GM18517 (cell line): Measurements from ENCODE around the gene ACY1.

Experiments
- ATAC-seq: cut with Tn5 transposase; IDR thresholded peaks from one replicate; pipeline ENCODE4 v1.9.1; 2021; ENCODE audit warnings: mild to moderate bottlenecking, moderate library complexity; ENCODE audit not compliant: unreplicated experiment

The ACY1 gene

DNA sequence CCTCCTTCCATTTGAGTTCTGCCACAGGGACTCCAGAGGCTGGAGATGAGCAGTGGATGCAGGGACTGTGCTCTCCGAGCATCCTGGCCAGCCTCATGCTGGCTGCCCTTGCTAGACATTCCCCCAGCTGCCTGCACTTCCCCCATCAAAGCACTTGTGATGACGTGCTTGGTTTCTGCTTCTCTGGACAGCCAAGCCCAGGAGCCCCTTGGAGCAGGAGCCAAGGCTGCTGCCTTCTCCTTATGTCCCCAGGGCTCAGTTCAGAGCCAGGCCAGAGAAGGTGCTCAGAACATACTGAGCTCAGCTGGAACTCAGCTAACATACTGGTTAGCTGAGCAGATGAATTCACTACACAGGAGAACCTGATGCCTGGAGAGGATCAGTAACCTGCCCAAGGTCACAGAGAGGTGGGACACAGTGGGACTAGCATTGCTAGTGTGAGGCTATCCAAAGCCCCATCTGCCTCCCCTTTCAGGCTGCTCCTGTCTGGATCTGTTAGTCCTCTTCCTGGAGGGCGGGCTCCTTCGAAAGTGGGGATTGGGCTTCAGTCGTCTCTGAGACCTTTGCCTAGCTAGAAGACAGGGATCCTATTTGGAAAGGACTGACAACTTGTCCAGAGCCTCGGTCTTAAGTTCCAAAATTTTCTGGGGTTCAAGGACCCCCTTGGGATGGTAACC, 20.3 kb upstream of the ACY1 start:
- no peak for ATAC-seq

GRCh38 chr3:51963951-51964451, 19.3 kb upstream of the ACY1 start:
- no peak for ATAC-seq

DNA sequence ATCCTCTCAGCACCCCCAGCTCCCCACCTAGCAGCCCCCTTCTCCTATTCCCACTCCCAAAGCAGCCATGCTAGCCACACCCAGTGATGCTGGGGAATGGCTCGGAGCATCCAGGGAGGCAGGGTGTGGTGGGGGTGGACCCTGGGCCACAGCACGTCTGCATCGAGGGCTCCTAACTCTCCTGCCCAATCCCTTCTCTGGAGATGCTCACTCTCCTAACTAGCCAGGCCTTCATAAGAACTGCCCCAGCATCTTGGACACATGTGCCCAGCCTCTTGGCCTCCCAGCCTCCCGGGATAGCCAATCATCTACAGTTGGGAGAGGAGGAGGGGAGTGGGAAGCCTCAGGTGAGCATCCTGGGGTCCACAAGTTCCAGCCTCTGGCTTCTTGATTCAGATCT, 18.8 kb upstream of the ACY1 start:
- ATAC-seq, result no peak

GRCh38 chr3:51966016-51966415, 17.3 kb upstream of the ACY1 start:
- no peak for ATAC-seq

DNA sequence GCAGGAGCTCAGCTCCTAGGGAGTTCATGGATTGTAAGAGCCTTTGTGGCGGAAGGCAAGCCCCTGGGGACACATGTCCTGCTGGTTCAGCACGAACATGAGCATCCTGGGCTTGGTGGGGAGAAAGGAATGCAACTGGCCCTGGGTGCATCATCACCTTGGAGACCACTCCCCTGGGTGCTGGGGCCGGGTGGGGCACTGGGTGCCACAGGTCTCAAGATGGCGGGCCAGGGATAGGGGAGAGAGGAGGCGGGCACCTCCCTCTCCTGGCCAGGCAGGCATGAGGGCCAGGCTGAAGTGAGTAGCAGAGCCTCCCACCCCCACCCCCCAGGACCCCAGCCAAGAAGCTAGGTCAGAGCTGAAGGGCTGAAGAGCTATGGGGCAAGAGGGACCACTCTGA, 16.8 kb upstream of the ACY1 start:
- no peak for ATAC-seq

DNA sequence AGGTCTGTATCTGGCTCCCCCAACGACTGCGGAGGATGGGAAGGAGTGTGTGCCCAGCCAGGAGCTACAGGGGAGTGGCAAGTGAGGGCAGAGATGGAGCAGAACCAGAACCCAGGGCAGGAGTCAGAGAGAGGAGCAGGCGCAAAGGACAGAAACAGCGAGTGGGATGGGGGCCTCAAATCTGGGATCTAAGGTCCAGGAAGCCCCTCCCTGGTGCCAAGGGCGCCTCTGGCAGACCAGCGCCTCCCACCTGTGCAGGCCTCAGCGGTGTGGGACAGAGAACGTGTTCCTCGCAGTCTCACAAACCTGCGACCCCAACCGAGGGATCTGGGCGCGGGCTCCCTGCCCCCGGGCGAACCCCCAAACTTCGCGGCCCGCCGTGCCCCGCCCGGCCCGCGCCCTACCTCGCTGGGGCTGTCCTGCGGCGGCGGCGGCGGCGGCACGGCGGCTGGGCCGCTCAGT, 16.4 kb upstream of the ACY1 start:
- ATAC-seq, result no peak

GRCh38 chr3:51967384-51968169, 15.8 kb upstream of the ACY1 start, which contains the start of gene PCBP4:
TSS of gene PCBP4 (minus strand) at chr3:51967454. CDS start at chr3:51961240, 6,214 bp downstream.
- ATAC-seq, result no peak

DNA sequence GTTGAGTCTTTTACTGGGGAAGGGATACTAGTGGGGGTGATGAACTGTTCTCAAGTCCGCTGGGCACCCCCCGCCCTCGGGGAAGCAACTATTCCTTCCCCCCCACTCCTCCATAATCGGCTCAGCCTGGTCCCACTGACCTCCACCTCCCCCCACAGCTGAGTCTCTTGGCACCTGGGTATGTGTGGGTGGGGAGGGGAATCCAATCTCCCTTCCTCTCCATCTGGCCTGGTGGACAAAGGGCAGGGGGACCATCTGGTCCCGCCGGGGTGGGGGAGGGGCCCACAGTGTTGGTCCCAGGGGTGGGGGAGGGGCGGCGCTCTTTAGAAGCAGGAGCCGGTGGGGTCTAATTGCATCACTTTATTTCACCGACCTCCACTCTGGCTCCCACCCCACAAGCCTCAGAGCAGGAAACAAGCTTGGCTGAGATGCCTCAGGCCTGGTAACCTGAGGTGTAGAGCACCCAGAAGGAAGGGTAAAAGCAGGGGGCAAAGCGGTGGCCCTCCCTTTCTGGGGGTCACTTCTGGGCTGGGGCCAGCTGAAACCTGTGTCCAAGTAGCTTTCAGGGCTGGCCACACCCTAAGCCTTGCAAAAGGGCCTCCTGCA, 15.1 kb upstream of the ACY1 start:
- ATAC-seq, result no peak

DNA sequence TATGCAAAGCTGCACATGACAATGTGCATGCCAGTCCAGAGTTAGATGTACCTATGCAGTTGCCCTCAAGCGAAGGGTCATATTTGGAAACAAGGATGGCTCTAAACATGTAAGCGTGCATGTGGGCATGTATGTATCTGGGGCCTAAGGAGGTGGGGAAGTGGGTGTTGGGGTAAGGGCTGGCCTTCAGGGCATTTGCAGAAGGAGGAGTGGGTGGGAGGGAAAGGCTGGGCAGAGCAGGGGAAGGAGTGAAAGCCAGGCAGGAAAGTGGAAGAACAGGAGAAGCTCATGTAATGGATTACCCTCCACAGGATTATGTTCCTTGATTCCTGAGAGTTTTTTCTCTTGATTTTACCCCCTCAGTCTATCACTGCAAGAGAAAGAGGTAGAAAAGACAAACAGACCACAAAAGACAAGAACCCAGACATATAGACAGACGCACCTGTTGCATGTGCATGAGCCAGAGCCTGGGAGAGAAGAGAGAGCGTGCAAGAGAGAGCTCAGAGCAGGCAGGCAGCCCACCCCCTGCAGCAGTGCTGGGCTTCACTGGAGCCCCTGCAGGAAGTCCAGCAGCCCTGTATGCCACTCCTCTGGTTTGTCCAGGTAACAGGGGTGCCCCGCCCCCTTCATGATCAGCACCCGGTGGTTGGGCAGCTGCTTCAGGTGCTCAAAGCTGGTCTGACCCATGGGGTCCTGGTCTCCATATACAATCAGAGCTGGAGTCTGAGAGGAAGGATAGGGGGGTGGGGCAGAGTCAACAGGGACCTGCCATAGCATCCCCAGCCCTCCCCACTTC, 14.3 kb upstream of the ACY1 start:
- no peak for ATAC-seq

DNA sequence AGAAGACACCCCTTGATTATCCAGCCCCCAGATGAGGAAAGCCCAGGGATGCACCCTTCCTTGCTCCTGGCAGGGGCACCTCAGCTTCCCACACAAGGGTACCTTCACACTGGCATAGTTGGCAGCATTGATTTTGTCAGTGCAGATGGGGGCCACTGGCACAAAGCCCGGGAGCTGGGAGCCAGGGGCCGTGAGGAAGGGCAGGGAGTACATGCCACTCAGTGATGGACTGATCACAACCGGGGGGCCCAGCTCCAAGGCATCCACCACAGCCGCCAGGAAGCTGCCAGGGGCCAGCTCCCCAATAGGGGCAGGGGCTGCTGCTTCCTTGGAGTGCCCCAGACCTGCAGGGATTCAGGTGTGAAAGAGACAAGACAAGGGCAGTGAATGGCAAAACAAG, 13.5 kb upstream of the ACY1 start:
- no peak for ATAC-seq

DNA sequence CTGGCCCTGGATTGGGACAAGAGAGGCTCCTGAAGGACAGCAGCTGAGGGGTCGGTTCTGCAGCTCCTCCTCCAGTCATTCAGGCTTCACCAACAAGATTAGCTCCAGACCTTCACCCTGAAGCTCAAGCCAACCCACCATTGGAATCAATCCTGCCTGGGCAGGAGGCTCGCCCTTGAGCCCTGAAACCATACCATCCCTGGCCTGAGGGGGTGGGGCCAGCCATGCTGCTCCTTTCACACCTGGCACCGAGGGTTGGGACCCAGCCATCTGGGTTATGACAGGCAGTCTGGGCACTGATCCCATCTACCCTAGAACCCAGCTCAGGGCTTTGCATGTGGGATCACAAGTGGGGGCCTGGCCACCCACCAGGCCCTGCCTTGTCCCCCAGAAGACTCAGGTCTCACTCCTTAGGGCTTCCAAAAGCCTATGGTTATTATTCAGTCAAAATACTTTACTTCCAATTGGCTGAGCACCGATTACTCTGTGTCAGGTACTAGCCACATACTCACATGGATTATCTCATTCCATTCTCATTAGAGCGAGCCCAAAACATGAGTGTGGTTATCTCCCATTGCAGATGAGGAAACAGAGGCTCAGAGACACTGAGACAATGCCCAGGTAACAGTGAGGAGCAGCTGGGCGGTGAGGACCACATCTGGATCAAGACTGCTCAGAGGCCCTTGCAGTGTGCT, 12.6 kb upstream of the ACY1 start:
- ATAC-seq, result no peak

DNA sequence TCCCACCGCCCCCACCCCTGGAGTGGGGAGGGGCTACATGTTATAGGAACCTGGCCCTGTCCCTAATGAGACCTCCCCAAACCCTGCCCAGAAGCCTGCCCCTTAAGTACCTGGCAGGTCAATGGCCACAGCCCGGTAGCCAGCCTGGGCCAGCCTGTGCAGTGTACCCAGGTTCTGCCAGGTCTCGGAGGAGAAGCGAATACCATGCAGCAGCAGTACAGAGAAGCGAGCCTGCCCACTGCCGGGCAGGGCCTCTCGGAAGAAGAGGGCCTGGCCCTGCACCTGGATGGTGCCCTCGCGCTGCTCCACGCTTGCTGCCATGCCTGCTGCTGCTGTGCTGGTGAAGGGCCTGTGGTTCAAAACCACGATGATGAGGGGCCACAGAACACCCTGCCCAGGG, 12.0 kb upstream of the ACY1 start:
- ATAC-seq, result no peak

DNA sequence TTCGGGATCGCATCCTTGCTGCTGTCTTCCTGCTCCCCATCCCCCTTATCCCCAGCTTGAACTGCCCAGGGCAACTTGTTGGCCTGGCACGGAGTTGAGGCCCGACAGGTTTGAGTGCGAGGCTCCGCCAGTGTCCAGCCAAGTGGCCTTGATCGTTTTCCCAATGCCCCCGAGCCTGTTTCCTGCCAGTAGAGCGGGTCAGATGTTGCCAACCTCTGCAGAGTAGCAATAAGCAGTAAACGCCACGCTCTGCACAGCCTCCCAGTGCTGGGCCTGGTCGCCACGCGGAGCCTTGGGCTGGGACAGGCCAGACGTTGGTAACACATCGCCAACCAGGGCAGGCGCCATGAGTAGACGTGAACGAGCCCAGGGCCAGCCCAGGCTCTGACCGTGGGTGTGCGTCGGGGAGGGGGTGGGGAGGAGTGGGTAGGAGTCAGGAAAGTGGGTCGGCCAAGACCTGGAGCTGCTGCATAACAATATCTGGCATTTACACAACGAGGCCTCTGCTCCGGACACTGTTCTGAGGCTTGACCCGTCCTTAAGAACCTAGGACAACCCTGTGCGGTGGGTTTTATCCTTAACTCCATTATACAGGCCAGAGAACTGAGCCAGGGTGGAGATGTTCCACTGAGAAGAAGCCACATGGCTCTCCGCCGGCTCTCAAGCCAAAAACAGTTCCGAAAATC, 8.9 kb upstream of the ACY1 start:
- peak; percentile 9 for ATAC-seq

DNA sequence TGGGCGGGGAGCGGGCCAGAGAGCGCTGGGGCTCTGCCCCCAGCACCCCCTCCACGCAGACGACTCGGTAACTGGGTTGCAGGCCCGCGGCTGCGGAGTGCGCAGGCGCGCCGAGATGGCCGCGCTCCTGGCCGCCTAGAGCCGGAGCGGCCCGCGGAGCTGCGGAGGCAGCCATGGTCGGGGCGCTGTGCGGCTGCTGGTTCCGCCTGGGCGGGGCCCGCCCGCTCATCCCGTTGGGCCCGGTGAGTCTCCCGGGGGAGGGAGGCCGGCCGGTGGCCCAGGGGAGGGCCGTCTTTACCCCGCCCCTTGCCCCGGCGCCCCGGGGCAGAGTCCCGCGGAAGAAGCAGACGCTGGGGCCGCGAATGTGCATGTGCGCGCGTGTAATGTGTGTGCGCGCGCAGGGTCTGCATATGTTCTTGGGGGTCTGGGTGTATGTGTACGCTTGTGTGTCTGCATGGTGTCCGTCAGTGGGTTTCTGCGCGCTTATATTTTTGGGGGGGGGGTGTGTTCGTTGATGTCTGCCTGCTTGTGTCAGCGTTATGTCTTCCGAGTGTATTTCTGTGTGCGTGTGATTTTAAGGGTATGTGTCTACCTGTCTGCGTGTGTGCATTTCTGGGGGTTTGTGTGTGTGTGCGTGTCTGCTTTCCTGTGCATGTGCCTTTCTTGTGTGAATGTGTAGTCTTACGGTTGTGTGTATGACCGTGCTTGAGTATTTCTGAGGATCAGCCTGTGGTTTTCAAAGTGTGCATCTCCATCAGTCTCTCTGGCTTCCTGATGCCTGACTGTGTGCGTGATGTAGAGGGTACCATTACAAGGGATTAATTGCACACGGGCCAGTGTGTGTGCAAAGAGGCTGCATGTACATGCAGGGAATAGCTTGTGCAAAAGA, 8.1 kb upstream of the ACY1 start, which contains the start of gene ABHD14A:
Gene ABHD14A (plus strand): TSS at position 102 of the 889 bp plus-strand sequence. CDS start 72 bp downstream, at position 174.
- peak; percentile 52 for ATAC-seq

- no peak for ATAC-seq
Measured at GRCh38 chr3:51975852-51976549, 7.3 kb upstream of the ACY1 start.

DNA sequence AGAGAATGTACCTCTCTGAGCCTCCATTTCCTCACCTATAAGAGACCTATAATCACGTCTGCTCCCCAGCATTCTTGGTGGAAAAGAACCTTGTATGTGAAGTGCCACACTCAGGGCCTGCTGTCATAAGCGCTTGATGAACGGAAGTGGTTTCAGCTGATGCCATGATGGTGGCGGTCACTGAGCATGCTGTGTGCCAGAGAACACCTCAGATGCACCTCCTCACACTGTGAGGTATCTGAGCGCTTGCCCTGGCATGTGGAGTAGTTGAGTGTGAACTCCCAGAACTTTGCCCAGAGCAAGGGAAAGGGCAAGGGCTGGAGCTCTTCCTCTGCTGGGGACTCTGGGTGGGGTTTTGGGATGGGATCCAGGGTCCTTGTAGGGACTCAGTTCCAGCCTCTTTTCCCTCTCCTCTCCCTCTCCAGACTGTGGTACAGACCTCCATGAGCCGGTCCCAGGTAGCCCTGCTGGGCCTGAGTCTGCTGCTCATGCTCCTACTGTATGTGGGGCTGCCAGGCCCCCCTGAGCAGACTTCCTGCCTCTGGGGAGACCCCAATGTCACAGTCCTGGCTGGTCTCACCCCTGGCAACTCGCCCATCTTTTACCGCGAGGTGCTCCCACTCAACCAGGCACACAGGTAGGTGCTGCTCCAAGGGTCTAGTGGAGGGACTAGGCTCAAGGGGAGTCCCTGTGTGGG, 5.7 kb upstream of the ACY1 start:
- ATAC-seq, result no peak

- no peak for ATAC-seq
Measured at GRCh38 chr3:51978143-51978502, 5.2 kb upstream of the ACY1 start.
